AG08395 (cell line): ENCODE results near the gene SPANXN1.
"Not testable (repeated sequence)": the region's sequence is repeated elsewhere in the genome, so short reads cannot be mapped to it uniquely, and the experiment has no call there.

Experiments
- DNase-seq: peaks from one replicate; pipeline ENCODE4 v3.0.0; 2012; ENCODE audit warnings: mixed read lengths, low spot score

Gene SPANXN1

DNA sequence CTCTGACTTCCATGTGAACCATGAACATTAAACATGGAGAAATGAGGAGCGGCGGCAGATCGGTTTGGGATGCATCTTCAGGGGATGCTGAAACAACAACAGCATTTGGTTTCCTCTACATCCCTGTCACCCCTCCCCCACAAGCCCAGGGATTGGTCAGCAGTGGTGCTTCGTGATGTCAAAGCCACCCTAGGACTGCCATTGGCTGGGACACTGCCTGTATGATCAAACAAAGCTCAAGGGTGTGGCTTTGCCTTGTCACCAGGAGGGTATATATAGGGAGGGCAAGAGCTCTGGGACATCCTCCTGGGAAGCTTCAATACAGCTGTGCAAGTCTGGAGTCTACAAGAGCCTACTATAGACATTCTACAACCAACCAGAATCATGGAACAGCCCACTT, at the start of gene SPANXN1:
Gene SPANXN1, plus strand, starts transcription at position 301 of the 400 bp plus-strand sequence. Its CDS starts 84 bp downstream, at position 385.
- DNase-seq: not testable (repeated sequence)

- DNase-seq: no peak
Measured at GRCh38 chrX:145199078-145199477, 48.2 kb upstream of the SPANXN1 start.

GRCh38 chrX:145213504-145213903, 33.8 kb upstream of the SPANXN1 start:
- DNase-seq: no peak

GRCh38 chrX:145292218-145292617, 44.9 kb downstream of the SPANXN1 start:
- DNase-seq: no peak
